Hematopoietic multipotent progenitor cell treated with erythropoietin and hydrocortisone succinate and interleukin-3 and kit ligand, for 8 days (in vitro differentiated cells): ENCODE results near the gene WASL.

Experiments
- DNase-seq: peaks from one replicate; pipeline ENCODE4 v3.0.0-alpha.2; 2015

The WASL gene

GRCh38 chr7:123687727-123688126 lies 61.1 kb downstream of the WASL start:
- no peak for DNase-seq

DNA sequence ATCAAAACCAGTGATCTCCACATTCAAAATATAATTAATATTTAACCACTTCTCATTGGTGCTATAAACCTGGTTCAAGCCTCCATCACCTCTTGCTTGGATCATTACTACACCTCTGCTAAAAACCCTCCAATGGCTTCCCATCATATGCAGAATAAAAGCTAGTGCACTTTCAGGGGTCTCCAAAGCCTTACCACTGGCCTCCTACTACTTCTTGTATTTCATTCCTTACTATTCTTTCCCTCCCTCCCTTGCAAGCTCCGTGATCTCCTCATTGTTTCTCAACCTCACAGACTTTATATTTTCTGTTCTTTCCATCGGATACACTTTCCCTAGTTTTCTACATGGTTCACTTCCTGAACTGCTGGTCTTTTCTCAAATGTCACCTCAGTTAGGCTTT lies 61.6 kb downstream of the WASL start:
- DNase-seq: no peak

DNA sequence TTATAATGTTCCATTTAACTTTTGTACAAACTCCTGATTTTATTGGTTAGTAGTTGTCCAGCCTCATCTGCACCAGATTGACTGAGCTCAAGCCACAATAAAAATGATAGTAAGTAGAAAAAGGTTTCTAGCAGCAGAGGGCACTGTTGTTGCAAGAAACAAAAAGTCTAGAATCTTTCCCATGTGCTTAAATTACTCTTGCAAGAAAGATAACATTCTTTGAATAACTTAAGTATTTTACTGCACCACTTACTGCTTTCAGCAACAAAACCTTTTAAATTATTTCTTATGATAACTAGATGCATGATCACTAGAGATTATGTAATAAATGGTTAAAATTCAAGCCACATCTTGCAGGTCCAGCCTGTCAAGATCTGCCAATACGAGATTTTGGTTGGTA lies 66.1 kb downstream of the WASL start:
- peak; percentile 78 for DNase-seq

GRCh38 chr7:123681561-123681960 lies 67.2 kb downstream of the WASL start:
- no peak for DNase-seq

- DNase-seq: no peak
Observed at GRCh38 chr7:123680580-123680979, 68.2 kb downstream of the WASL start.

DNA sequence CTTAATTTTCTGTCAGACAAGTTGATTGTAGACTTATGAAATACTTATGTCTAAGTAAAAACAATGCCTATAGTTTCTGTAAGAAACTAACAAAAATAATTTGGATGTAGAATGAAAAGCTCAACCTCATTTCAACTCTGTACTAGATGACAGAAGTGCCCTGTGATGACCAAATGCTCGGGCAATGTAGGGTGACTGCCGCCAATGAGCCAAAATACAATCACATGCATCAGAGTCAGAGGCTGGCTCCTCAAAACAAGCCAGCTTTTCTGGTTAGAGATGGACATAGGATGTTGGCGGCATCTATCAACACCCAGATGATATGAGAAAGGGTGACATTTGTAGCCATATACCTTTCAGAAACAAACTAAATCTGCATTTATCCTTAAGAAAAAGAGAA lies 69.2 kb downstream of the WASL start:
- DNase-seq: no peak

DNA sequence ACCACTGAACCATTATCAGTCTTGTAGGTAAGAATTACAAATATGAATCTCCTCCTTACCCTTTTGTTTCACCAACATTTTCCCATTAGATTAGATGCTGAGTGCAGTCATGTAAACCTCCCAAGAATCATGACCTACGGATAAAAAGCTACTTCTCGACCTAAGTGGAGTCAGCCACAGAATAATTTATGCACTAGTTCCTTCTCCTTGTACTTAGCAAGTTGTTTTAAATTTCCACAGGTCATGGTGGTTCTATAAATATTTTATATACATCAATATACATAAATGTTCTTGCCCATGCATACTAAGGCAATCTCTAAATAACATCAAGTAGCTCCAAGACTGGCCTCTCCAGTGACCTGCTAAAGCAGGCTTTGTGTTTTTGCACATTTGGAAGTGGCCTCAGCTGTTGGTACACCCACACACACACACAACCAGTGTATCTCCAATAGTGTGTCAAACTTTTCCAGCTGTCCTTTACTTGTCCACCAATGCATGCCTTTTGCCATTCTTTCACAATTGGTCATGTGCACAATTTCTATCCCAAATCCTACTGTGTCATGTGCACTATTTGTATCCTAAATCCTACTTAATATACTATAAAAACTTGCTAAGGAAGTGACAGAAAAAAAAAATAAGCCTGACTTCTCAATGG lies 71.6 kb downstream of the WASL start:
- no peak for DNase-seq

GRCh38 chr7:123675181-123675473 lies 73.7 kb downstream of the WASL start:
- no peak for DNase-seq

DNA sequence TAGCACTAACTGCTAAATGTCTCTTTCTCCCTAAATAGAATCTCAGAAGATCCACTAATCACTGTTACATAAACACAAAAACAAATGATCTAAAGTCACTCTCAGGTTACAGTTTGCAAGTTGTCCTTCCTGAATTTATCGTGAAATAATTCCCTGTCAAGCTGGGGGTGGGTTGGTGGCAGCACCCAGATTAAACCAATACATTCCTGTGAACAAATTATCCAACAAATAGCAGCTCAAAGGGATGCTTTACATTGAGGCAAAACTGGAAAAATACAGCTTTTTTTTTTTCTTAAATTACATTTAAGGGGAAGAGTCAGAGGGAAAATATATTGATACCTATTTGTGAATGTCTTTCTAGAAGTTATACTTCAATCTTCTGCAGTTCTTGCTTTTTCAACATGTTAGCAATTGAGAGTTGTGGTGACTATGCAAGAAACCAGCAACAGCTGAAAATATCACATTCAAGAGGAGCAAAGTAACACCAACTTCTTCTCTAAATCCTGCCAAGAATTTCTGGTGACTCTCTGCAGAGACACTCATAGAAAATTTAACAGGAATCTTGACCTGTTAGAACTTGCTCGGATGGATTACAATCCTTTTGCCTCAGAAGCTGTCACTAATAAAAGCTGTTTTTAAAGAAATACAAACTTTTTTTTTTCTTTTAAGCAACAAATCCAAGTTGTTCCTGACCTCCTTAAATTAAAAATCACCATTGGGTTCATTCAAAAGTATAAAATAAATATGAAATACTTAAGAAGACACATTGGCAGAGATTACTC lies 74.2 kb downstream of the WASL start:
- DNase-seq: no peak

DNA sequence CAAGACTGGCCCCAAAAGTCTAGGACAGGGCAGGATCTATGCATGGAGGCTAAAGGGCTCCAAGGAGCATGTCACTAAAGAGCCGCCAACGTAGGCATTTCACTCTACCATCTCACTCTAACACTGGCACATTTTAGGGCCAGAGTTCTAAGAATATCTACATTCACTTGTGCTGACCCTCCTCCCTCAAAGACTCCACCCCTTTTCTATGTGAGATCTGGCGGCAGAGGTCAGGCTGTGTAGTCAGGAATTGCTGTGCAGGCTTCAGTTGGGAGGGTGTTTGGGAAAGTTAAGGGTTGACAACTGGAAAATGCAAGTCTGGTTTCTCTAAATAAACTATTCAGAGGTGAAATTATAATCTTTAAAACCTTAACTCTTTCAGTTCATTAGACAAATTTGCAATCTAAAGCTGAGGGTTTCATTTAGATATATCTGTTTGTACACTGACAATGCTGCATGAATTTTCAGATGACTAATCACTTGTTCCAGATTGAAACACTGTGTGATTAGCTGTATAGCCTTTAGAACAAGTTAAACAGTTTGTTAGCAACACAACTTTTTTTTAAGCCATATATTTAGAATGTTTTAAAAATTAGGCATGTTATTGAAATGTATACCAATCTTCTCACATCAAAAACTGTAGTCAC lies 74.9 kb downstream of the WASL start:
- no peak for DNase-seq

DNA sequence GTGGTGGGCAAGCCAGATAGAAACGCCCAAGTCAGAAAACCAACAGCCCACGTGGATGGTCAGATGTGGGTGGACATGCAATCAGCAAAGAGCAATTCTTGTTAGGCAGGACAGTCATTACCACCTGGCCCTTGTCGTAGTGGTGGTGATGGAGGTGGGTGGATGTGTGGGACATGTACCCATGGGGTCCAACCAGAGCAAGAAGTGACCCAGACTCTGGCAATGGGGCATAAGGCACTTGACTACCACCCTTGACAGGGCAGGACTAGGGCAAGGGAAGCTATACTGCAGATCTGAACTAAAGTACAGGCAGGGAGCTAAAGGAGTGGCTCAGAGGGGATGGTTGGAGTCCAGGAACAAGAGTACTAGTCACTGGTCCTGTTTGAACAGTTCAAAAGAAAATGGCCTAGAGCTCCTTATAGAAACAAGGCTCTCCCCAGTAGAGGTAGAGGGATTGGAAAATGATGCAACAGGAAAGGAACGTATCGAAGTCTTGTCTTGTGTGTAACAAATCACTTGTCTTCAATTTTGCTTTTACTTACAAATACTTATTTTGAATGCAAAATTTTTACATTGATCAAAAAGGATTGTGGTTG lies 75.6 kb downstream of the WASL start:
- DNase-seq: no peak

DNA sequence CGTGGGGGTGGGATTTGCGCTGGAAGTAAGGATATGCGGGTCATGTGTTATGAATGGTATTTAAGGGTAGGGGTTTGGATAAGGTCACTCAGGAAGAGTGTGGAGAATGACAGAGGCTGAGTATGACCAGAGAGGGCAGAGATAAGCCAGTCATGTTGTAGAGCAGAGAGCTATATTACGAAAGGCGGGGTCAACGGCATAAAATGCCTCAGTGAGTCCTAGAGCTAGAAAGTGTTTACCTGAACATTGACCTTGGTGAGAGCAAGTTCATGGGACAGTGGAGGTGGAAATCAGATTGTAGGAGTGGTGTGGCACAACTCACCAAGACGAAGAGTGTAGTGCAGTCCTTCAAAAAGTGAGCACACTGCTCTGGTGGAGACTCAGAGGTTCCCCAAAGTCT lies 79.3 kb downstream of the WASL start:
- DNase-seq: no peak

- no peak for DNase-seq
Observed at GRCh38 chr7:123666492-123666891, 82.3 kb downstream of the WASL start.

DNA sequence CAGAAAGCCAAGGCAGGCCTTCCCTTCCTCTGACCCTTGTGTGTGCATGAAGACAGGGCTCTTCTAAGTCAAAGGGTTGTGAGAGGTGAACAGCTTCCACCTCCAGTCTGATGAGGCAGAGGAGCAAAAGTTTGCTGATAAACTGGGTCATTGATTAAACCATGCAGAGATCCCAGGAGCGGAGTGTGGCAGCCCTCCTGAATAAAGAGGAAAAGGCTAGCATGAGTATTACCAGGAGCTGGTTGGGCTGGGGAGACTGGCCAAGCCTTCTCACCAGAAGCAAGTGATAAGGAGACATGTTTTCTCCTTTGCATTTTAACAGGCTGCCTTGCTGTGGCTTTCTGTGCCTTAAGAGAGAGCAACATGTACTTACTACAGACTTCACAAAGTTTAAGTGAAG lies 82.9 kb downstream of the WASL start:
- no peak for DNase-seq

DNA sequence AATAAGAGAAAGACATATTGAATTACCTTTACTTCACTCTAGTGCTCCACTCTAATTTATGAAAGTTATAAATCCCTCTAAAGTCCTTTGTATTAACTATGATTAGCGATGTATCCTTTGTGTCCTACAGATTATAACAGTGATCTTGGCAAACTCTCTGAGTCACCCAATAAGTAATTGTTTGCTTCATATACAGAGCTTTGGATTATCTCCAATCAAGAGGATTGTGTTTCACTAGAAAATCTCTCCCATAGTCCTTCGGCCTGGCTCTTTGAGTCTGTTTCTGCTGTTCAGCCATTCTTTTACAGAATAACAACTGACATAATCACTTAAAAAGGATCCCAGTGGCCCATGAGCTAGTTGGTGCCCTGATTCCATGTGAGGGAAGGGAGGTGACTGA lies 83.6 kb downstream of the WASL start:
- no peak for DNase-seq

DNA sequence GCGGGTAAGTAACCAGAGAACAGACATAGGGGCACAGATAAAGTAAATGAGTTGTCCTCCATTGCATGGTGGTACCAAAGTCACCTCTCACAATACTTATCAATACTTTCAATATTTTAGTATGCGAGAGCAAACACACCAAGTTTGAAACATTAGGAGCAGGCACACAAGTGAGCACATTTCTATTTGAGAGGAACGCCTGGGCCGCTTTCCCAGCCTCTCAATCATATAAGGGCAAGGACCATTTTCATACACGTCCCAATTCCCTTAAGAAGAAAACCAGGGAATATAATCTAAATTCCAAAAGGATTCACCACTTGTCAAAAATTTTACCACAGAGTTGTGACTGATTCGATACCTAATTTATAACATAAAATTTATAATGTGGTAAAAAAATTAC lies 85.6 kb downstream of the WASL start:
- no peak for DNase-seq

DNA sequence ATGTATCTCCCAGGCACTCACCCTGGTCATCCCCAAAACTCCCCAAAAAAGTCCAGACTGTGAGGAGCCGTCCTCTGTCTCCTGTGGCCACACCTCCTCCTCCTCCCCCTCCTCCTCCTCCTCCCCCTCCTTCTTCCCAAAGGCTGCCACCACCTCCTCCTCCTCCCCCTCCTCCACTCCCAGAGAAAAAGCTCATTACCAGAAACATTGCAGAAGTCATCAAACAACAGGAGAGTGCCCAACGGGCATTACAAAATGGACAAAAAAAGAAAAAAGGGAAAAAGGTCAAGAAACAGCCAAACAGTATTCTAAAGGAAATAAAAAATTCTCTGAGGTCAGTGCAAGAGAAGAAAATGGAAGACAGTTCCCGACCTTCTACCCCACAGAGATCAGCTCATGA lies 86.0 kb downstream of the WASL start:
- DNase-seq: no peak

GRCh38 chr7:123662293-123662692 lies 86.5 kb downstream of the WASL start:
- no peak for DNase-seq

DNA sequence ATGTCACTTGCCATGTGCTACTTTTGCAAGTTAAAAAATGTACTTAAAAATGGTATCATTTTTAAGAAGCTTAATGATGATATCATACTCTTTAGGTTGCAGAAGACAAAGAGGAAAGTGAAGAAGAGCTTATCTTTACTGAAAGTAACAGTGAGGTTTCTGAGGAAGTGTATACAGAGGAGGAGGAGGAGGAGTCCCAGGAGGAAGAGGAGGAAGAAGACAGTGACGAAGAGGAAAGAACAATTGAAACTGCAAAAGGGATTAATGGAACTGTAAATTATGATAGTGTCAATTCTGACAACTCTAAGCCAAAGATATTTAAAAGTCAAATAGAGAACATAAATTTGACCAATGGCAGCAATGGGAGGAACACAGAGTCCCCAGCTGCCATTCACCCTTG lies 87.0 kb downstream of the WASL start:
- no peak for DNase-seq

DNA sequence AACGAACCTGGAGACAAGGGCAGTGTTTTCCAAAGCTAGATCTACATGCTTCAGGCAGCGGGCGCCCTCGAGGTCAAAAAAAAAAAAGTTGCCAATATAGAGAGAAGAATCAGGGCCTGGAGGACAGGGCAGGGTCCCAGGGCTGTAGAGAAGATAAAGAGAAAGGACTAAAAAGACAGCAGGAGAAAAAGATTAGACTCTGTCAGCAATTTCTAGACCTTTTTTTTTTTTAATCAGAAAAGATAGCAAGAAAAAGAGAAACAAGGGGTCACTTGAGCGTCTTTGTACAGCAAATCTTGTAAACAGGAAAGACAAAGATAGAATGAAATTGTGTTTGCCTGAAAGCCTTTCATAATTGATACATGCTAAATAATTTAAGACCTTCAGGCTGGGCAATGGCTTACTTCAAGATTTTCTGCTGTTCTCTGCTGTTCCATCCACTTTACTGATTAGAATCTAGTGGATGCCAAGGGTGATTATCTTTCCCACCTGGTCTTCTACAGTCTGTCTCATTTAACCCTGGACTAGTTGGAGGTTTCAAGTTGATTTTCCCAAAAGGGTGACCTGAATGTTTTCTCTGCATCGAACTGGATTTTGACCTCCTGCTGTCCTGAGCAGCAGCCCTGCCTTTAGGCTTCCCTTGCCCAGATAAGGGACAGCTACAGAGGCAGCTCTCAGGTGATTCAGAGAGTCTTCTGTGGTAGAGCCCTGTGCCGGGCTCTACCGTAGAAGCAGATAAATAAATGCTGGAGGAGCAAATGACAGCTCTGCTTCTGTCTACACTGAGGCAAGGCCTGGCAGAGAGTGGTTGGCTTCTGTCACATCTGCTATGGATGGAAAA lies 88.1 kb downstream of the WASL start:
- no peak for DNase-seq

DNA sequence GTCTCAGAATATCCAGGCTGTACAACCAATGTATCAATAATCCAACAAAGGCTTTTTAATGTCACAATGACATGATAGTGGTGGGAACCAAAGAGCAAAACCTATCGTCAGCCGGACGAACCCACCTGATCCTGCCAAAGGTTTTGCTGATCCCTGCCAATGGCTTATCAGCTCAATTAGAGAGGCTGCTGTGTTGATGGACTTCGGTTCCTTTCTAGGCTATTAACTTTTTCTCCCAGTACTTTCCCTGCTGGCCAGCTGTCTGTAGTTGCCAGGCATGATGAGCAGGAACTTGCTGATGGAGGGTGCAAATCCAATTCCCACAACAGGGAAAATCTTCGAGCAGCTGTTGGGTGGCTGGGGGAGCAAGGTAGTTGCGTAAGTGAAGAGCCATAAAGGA lies 90.8 kb downstream of the WASL start:
- no peak for DNase-seq

- no peak for DNase-seq
Observed at GRCh38 chr7:123657304-123657685, 91.5 kb downstream of the WASL start.
